Epithelial cell of proximal tubule (primary cell): ENCODE results near the gene CDK18. TPM values are rescaled to one million over a fixed set of nuclear protein-coding genes. Genes with fewer than 3 reads are reported as not detected.

Source experiments
- DNase-seq: peaks from one replicate; pipeline ENCODE4 v3.0.0-alpha.2; 2011; ENCODE audit warnings: low read depth
- H3K4me3 ChIP-seq: 2 replicates; pipeline ENCODE4 v1.5.1; 2011; ENCODE audit warnings: low read depth, mild to moderate bottlenecking, low read length
- CTCF ChIP-seq: conservative IDR thresholded peaks from 2 replicates; pipeline ENCODE4 v1.5.1; 2012; ENCODE audit warnings: low read depth, mild to moderate bottlenecking, low read length
- total RNA-seq: library from RNA; depleted of rRNA; stranded (reverse); fragments of >200 nt; gene quantifications from 2 replicates; pipeline ENCODE4 v1.2.3, GENCODE V29; 2015

CDK18 gene
- total RNA-seq, 1 donor from 2014 or later: 17.3 TPM

DNA sequence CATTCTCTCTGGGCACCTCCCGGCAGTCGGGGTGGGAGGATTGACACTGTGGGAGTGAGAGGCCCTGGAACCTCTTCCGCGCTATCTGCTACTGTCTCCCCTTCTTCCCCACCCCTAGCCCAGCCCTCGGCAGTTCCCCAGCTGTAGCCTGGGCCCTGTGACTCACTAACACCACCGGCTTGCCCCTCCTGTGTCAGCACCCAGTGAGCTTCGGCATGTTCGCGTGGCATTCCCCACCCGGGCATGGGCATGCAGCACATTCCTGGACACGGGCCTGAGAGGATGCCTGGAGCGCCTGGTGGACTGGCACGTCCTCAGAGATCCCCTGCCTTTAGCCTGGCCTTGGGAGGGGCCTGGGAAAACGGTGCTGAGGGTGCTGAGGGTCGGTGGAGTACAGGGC is 1.3 kb downstream of the CDK18 start:
- peak overlapping the region; percentile 85 for H3K4me3 ChIP-seq
- DNase-seq: no peak
- TF ChIP-seq CTCF: no peak

DNA sequence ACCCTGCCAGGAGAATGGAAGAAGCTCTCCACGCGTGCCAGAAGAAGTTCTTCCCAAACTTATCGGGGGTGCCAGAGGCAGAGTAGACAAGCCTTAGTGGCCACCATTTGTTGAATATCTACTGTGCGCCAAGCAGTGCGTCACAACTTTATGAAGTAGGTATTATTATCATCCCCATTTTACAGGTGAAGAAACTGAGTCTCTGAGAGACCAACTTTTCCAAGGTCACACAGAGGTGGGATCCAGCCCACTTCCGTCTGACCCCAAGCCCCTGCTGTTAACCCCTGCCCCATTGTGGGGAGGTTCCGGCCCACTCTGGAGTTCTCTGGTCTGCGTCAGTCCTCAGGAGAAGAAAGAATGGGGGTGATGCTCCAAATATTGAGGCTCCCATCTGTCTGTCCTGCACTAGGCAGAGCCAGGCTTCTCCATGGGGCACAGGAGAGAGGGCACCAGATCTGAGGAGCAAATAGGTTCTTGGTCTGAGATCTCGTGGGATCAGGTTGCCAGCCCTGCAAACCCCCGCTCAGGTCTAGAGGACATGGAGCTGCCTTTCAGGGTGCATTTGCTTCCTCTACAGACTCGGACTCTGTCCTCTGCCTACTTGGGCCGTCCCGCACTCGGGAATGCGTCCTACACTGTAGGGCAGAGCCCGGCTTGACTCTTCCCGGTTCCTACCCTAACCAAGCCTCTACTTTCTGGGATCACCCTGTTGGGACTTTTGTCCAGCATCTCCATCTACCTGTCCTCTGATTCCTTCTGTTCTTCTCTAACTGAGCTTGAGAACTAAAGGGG is 2.1 kb downstream of the CDK18 start:
- peak overlapping the region; percentile 85 for H3K4me3 ChIP-seq
- no peak for DNase-seq
- no peak for TF ChIP-seq CTCF

DNA sequence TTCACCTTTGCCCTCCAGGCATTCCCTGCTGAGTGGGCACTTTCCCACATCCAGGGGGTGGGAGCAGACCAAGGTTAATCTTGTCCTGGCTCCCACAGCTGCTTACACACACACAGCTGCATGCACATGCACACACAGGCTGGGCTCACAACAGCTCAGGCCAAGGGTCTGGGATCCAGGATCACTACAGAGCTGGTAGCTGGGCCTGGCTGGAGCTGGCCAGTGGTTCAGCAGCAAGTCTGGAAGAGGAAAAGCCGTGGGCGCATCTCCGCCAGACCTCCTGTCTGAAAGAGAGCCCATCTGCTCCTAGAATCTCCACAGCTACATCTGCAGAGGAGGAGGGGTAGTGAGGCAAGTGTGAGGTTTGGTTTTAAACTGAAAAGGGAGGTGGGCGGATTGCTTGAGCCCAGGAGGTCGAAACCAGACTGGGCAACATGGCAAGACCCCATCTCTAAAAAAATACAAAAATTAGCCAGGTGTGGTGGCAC is 3.8 kb downstream of the CDK18 start:
- DNase-seq: no peak
- H3K4me3 ChIP-seq: no peak overlapping the region
- no peak for TF ChIP-seq CTCF

GRCh38 chr1:205510308-205510950 is 6.0 kb downstream of the CDK18 start:
- no peak overlapping the region for H3K4me3 ChIP-seq
- no peak for DNase-seq

DNA sequence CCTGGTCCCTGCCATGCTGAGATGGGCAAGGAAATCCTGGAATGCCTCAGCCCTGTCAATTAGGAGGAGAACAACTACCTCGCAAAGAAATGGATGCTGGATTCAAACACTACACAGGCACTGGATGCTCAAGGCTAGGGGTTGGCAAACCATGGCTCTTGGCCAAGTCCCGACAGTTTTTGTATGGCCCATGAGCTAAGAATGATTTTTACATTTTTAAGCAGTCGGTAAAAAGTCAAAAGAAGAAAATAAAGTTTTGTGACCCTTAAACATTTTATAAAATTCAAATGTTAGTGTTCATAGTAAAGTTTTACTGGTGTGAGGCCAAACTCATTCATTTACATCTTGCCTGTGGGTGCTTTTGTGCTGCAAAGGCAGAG is 6.5 kb downstream of the CDK18 start:
- H3K4me3 ChIP-seq: no peak overlapping the region
- no peak for DNase-seq
- TF ChIP-seq CTCF: no peak

More at GRCh38 chr1:205510308-205510950, 6.0 kb downstream of the CDK18 start:
- no peak for TF ChIP-seq CTCF

DNA sequence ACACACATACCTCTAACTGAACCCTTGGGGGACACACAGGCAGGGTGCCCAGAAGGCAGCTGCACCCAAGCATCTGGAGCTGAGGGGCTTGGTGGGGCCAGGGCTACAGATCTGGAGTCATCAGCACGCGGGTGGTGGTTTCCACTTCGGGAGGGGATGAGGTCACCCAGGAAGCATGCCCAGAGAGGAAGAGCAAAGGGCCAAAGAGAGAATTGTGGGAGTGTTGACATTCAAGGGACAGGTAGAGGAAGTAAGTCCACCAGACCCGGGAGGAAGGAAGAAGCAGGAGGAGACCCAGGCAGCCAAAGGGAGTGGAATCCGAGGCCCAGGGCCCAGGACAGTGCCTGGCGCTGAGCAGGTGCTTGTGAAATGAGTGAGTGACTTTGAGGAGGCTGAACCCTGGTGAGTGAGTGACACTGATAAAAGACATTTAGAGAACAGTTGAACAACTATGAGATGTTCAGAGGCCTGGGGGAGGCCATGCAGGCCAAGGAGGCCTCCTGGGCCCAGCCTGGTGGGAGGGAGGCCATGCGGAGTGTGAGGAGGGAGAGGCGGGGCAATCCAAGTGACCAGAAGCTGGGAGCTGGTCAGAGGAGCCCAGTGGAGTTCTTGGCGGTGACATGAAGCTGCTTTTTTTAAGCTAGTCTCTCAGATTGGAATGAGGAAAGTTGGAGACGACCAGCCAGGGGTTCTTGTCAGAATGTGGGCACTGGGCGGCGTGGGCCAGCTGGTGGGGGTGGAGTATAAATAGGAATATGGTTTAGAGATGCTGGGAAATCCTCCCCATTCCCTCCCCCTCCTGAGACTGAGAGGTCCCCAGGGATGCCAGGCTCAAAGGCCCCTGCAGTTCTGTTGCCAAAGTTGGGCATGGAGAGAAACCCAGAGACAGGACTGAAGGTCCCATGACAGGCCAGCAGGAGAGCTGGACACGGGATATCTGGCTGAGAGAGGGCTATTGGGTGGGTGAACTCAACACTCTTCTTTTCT is 7.9 kb downstream of the CDK18 start:
- H3K4me3 ChIP-seq: no peak overlapping the region
- no peak for DNase-seq
- TF ChIP-seq CTCF: no peak
